MCF 10A (cell line): Measurements from ENCODE around the gene ZFTA. TPM values are rescaled to one million over a fixed set of nuclear protein-coding genes. Genes with fewer than 3 reads are reported as not detected.

Experiments used
- BruUV-seq: library from RNA; stranded (reverse); fragments of 400-500 nt; replicated peaks from 2 replicates; lab custom pipeline; 2021; lab: Mats Ljungman, UMichigan
- CTCF ChIA-PET: fragments of 300-600 bp; sonication (Branson Sonifier 250); formaldehyde crosslinking; extraction: SDS; loops from one replicate; lab custom pipeline; 2021; ENCODE audit warnings: antibody characterized with exemption, inconsistent platforms; lab: Yijun Ruan, JAX
- POLR2A ChIA-PET: fragments of 300-600, 350-650 bp; sonication (Branson Sonifier 250); formaldehyde crosslinking; extraction: SDS; loops from one replicate; lab custom pipeline; 2020; ENCODE audit warnings: antibody characterized with exemption, inconsistent platforms; lab: Yijun Ruan, JAX
- DNase-seq: peaks from one replicate; pipeline ENCODE4 v3.0.0-alpha.2; 2018; ENCODE audit not compliant: unreplicated experiment
- H3K27ac Mint-ChIP-seq: one replicate; pipeline ENCODE4 v1.8.0; 2022; ENCODE audit warnings: mild to moderate bottlenecking, low read depth, mixed read lengths; ENCODE audit not compliant: unreplicated experiment
- H3K27me3 Mint-ChIP-seq: one replicate; pipeline ENCODE4 v1.8.0; 2022; ENCODE audit warnings: mixed read lengths; ENCODE audit not compliant: insufficient read depth, unreplicated experiment
- H3K36me3 Mint-ChIP-seq: one replicate; pipeline ENCODE4 v1.8.0; 2022; ENCODE audit warnings: mild to moderate bottlenecking, moderate library complexity, mixed read lengths; ENCODE audit not compliant: insufficient read depth, unreplicated experiment
- H3K4me1 Mint-ChIP-seq: one replicate; pipeline ENCODE4 v1.8.0; 2022; ENCODE audit warnings: mixed read lengths; ENCODE audit not compliant: insufficient read depth, unreplicated experiment
- H3K4me3 Mint-ChIP-seq: one replicate; pipeline ENCODE4 v1.8.0; 2022; ENCODE audit warnings: mild to moderate bottlenecking, moderate library complexity, mixed read lengths; ENCODE audit not compliant: unreplicated experiment
- H3K9me3 Mint-ChIP-seq: one replicate; pipeline ENCODE4 v1.8.0; 2022; ENCODE audit warnings: mixed read lengths; ENCODE audit not compliant: unreplicated experiment
- intact Hi-C: fragments of 100-400 bp; cut with micrococcal nuclease; formaldehyde crosslinking; loops from 2 replicates; pipeline ENCODE4 v1.14.1; 2022
- total RNA-seq: library from RNA; stranded (reverse); gene quantifications from 2 replicates; pipeline ENCODE4 v1.2.3, GENCODE V29; 2022
- TF ChIP-seq, protein P1 (sequence below): fragments of 200-600 bp; IDR thresholded peaks from one replicate; pipeline ENCODE4 v1.8.0; 2022; ENCODE audit warnings: antibody characterized with exemption, mild to moderate bottlenecking; ENCODE audit not compliant: unreplicated experiment

Gene ZFTA
- total RNA-seq, 1 experiment from 2014 or later = 2.6 TPM

GRCh38 chr11:63720611-63721010 is 48.0 kb downstream of the ZFTA start:
- Mint-ChIP-seq H3K27ac (no peak overlapping the region), H3K4me1 (no peaks in the 10 kb centered on the region), H3K36me3 (peaks cover 7% of the 10 kb centered on the region), H3K9me3 (no peaks in the 10 kb centered on the region), H3K4me3 (no peak overlapping the region), H3K27me3 (no peaks in the 10 kb centered on the region)
- BruUV-seq = no TSS peak
- intact Hi-C loops = no loop called here
- DNase-seq = no peak
- CTCF ChIA-PET = interaction anchor here (1.2 kb wide), 1 partner anchor 9 kb away, joined by 3 read pairs; no protein-coding TSS in a partner anchor
- TF ChIP-seq, protein P1, sequence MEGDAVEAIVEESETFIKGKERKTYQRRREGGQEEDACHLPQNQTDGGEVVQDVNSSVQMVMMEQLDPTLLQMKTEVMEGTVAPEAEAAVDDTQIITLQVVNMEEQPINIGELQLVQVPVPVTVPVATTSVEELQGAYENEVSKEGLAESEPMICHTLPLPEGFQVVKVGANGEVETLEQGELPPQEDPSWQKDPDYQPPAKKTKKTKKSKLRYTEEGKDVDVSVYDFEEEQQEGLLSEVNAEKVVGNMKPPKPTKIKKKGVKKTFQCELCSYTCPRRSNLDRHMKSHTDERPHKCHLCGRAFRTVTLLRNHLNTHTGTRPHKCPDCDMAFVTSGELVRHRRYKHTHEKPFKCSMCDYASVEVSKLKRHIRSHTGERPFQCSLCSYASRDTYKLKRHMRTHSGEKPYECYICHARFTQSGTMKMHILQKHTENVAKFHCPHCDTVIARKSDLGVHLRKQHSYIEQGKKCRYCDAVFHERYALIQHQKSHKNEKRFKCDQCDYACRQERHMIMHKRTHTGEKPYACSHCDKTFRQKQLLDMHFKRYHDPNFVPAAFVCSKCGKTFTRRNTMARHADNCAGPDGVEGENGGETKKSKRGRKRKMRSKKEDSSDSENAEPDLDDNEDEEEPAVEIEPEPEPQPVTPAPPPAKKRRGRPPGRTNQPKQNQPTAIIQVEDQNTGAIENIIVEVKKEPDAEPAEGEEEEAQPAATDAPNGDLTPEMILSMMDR = no peak
- POLR2A ChIA-PET = no interaction called here

- no TSS peak for BruUV-seq
These were observed 48.6 kb downstream of the ZFTA start for GRCh38 chr11:63719987-63720386.

DNA sequence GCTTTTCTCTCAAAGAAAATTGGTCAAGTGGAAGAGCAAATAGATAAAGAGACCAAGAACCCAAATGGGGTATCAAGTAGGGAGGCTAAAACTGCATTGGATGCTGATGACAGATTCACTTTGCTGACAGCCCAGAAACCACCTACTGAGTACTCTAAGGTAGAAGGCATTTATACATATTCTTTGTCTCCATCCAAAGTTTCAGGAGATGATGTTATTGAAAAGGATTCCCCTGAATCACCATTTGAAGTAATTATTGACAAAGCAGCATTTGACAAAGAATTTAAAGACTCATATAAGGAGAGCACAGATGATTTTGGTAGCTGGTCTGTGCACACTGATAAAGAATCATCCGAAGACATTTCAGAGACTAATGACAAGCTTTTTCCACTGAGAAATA is 49.6 kb downstream of the ZFTA start:
- intact Hi-C loops = no loop called here
- TF ChIP-seq, protein P1 = no peak
- Mint-ChIP-seq H3K4me3 (no peak overlapping the region), H3K4me1 (peaks cover 10% of the 10 kb centered on the region), H3K27me3 (no peaks in the 10 kb centered on the region), H3K27ac (no peak overlapping the region), H3K36me3 (peaks cover 14% of the 10 kb centered on the region), H3K9me3 (no peaks in the 10 kb centered on the region)
- ChIA-PET POLR2A (interaction anchor here (0.6 kb wide), 1 partner anchor 1890 kb away, joined by 3 read pairs; no protein-coding TSS in a partner anchor), CTCF (interaction anchor here (1.5 kb wide), 2 partner anchors 13 to 19 kb away, joined by 3 read pairs; no protein-coding TSS in a partner anchor)
- BruUV-seq = no TSS peak
- DNase-seq = no peak

More at GRCh38 chr11:63719987-63720386, 48.6 kb downstream of the ZFTA start:
- H3K4me3 Mint-ChIP-seq = no peak overlapping the region
- TF ChIP-seq, protein P1 = no peak
- no peaks in the 10 kb centered on the region for H3K27me3 Mint-ChIP-seq
- peaks cover 3% of the 10 kb centered on the region for H3K4me1 Mint-ChIP-seq
- intact Hi-C loops = no loop called here
- CTCF ChIA-PET = interaction anchor here (1.2 kb wide), 1 partner anchor 10 kb away, joined by 3 read pairs; no protein-coding TSS in a partner anchor
- no peaks in the 10 kb centered on the region for H3K9me3 Mint-ChIP-seq
- H3K27ac Mint-ChIP-seq = no peak overlapping the region
- peaks cover 7% of the 10 kb centered on the region for H3K36me3 Mint-ChIP-seq
- POLR2A ChIA-PET = no interaction called here
- no peak for DNase-seq

Other genes starting within 250 kb of the ZFTA start
- gene PLAAT4, start 232.0 kb downstream of the ZFTA start, total RNA-seq = 0.69 and 0.96 TPM in 2 replicates
- 0.58 TPM in 1 of 2 replicates, not detected in the other for gene PLAAT2, start 205.4 kb downstream of the ZFTA start, total RNA-seq
- gene PLAAT3, start 154.3 kb downstream of the ZFTA start, total RNA-seq = 3.6 and 3.9 TPM in 2 replicates
- gene ATL3, start 97.4 kb downstream of the ZFTA start, total RNA-seq = 74.0 and 77.1 TPM in 2 replicates
- 95.4 and 129 TPM in 2 replicates for gene RTN3, start 87.3 kb downstream of the ZFTA start, total RNA-seq
- 17.1 and 21.4 TPM in 2 replicates for gene SPINDOC, start 44.7 kb upstream of the ZFTA start, total RNA-seq
- gene MARK2, start 70.3 kb upstream of the ZFTA start, total RNA-seq = 36.9 and 39.8 TPM in 2 replicates
- 0.15 TPM in 1 of 2 replicates, not detected in the other for gene RCOR2, start 148.4 kb upstream of the ZFTA start, total RNA-seq
- gene NAA40, start 170.2 kb upstream of the ZFTA start, total RNA-seq = 11.7 and 13.4 TPM in 2 replicates
- 461 and 466 TPM in 2 replicates for gene COX8A, start 205.8 kb upstream of the ZFTA start, total RNA-seq
- 50.9 and 56.0 TPM in 2 replicates for gene OTUB1, start 217.7 kb upstream of the ZFTA start, total RNA-seq